Chondrocyte (in vitro differentiated cells): Measurements from ENCODE around the gene CACNG6. TPM values are rescaled to one million over a fixed set of nuclear protein-coding genes. Genes with fewer than 3 reads are reported as not detected.

Experiments
- DNase-seq: peaks from one replicate; pipeline ENCODE4 v3.0.0; 2021; ENCODE audit warnings: mixed read lengths, low spot score
- H3K27ac Mint-ChIP-seq: one replicate; pipeline ENCODE4 v1.8.0; 2021; ENCODE audit warnings: mild to moderate bottlenecking, moderate library complexity, mixed read lengths; ENCODE audit not compliant: unreplicated experiment
- H3K27me3 Mint-ChIP-seq: 2 replicates; pipeline ENCODE4 v1.8.0; 2021; ENCODE audit warnings: low read depth, mixed read lengths
- H3K36me3 Mint-ChIP-seq: 2 replicates; pipeline ENCODE4 v1.8.0; 2021; ENCODE audit warnings: low read depth, mixed read lengths
- H3K4me1 Mint-ChIP-seq: 2 replicates; pipeline ENCODE4 v1.8.0; 2021; ENCODE audit warnings: low read depth, mild to moderate bottlenecking, mixed read lengths
- H3K4me3 Mint-ChIP-seq: one replicate; pipeline ENCODE4 v1.8.0; 2021; ENCODE audit warnings: mild to moderate bottlenecking, moderate library complexity, mixed read lengths; ENCODE audit not compliant: unreplicated experiment
- H3K9me3 Mint-ChIP-seq: 2 replicates; pipeline ENCODE4 v1.8.0; 2021; ENCODE audit warnings: low read depth, mixed read lengths
- total RNA-seq: library from RNA; stranded (reverse); gene quantifications from 3 replicates; pipeline ENCODE4 v1.2.1, GENCODE V29; 2021
- TF ChIP-seq, protein P1 (sequence below): fragments of 200-600 bp; sonication (generic); IDR thresholded peaks from 2 replicates; pipeline ENCODE4 v1.5.0; 2021; ENCODE audit warnings: antibody characterized with exemption, mild to moderate bottlenecking, moderate library complexity

The CACNG6 gene
- total RNA-seq, 1 donor from 2014 or later: not detected

GRCh38 chr19:53993448-53993847, 2.0 kb downstream of the CACNG6 start:
- Mint-ChIP-seq H3K4me1 (peaks cover 4% of the 10 kb centered on the region), H3K9me3 (no peaks in the 10 kb centered on the region), H3K27ac (no peak overlapping the region), H3K4me3 (no peak overlapping the region), H3K36me3 (no peaks in the 10 kb centered on the region), H3K27me3 (peaks cover 39% of the 10 kb centered on the region)
- TF ChIP-seq, protein P1, sequence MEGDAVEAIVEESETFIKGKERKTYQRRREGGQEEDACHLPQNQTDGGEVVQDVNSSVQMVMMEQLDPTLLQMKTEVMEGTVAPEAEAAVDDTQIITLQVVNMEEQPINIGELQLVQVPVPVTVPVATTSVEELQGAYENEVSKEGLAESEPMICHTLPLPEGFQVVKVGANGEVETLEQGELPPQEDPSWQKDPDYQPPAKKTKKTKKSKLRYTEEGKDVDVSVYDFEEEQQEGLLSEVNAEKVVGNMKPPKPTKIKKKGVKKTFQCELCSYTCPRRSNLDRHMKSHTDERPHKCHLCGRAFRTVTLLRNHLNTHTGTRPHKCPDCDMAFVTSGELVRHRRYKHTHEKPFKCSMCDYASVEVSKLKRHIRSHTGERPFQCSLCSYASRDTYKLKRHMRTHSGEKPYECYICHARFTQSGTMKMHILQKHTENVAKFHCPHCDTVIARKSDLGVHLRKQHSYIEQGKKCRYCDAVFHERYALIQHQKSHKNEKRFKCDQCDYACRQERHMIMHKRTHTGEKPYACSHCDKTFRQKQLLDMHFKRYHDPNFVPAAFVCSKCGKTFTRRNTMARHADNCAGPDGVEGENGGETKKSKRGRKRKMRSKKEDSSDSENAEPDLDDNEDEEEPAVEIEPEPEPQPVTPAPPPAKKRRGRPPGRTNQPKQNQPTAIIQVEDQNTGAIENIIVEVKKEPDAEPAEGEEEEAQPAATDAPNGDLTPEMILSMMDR: no peak
- no peak for DNase-seq

- peaks cover 4% of the 10 kb centered on the region for H3K4me1 Mint-ChIP-seq
- H3K9me3 Mint-ChIP-seq: no peaks in the 10 kb centered on the region
- peaks cover 38% of the 10 kb centered on the region for H3K27me3 Mint-ChIP-seq
- no peak for DNase-seq
- H3K27ac Mint-ChIP-seq: no peak overlapping the region
- no peak overlapping the region for H3K4me3 Mint-ChIP-seq
- TF ChIP-seq, protein P1: no peak
- H3K36me3 Mint-ChIP-seq: no peaks in the 10 kb centered on the region
Observed at GRCh38 chr19:53994811-53995210, 3.4 kb downstream of the CACNG6 start.

DNA sequence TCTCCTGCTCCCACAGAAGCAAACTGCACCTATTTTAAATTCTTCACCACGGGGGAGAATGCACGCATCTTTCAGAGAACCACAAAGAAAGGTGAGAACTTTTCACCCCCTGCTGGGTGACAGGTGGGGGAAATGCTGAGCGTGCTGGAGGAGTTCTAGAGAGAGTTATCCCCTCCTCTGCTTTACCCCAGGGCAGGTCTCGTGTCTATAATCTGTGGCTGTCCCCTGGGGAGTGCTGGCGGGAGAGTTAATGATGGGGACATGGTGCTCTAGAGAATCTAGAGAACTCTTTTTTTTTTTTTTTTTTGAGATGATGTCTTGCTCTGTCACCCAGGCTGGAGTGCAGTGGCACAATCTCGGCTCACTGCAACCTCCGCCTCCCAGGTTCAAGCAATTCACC, 6.8 kb downstream of the CACNG6 start:
- H3K4me1 Mint-ChIP-seq: no peaks in the 10 kb centered on the region
- TF ChIP-seq, protein P1: no peak
- no peaks in the 10 kb centered on the region for H3K9me3 Mint-ChIP-seq
- no peaks in the 10 kb centered on the region for H3K36me3 Mint-ChIP-seq
- DNase-seq: no peak
- no peak overlapping the region for H3K4me3 Mint-ChIP-seq
- peaks cover 42% of the 10 kb centered on the region for H3K27me3 Mint-ChIP-seq
- no peak overlapping the region for H3K27ac Mint-ChIP-seq

- H3K9me3 Mint-ChIP-seq: no peaks in the 10 kb centered on the region
- peaks cover 30% of the 10 kb centered on the region for H3K27me3 Mint-ChIP-seq
- H3K4me1 Mint-ChIP-seq: no peaks in the 10 kb centered on the region
- TF ChIP-seq, protein P1: no peak
- H3K36me3 Mint-ChIP-seq: no peaks in the 10 kb centered on the region
- no peak overlapping the region for H3K4me3 Mint-ChIP-seq
- H3K27ac Mint-ChIP-seq: no peak overlapping the region
- DNase-seq: no peak
Observed at GRCh38 chr19:53999694-54000093, 8.3 kb downstream of the CACNG6 start.

GRCh38 chr19:54001496-54001895, 10.1 kb downstream of the CACNG6 start:
- H3K9me3 Mint-ChIP-seq: no peaks in the 10 kb centered on the region
- H3K27ac Mint-ChIP-seq: no peak overlapping the region
- H3K4me1 Mint-ChIP-seq: no peaks in the 10 kb centered on the region
- H3K36me3 Mint-ChIP-seq: no peaks in the 10 kb centered on the region
- H3K27me3 Mint-ChIP-seq: peaks cover 23% of the 10 kb centered on the region
- no peak overlapping the region for H3K4me3 Mint-ChIP-seq
- no peak for DNase-seq
- TF ChIP-seq, protein P1: no peak
